HG03060 (cell line): ENCODE results near the gene PTMA.
A peak's percentile ranks its signal among the peaks of the same experiment; 100 is the strongest.
"Not testable (repeated sequence)": the region's sequence is repeated elsewhere in the genome, so short reads cannot be mapped to it uniquely, and the experiment has no call there.

Experiments
- ATAC-seq: cut with Tn5 transposase; IDR thresholded peaks from one replicate; pipeline ENCODE4 v1.9.1; 2021; ENCODE audit warnings: low read depth, moderate number of reproducible peaks; ENCODE audit not compliant: unreplicated experiment

Gene PTMA, protein sequence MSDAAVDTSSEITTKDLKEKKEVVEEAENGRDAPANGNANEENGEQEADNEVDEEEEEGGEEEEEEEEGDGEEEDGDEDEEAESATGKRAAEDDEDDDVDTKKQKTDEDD

DNA sequence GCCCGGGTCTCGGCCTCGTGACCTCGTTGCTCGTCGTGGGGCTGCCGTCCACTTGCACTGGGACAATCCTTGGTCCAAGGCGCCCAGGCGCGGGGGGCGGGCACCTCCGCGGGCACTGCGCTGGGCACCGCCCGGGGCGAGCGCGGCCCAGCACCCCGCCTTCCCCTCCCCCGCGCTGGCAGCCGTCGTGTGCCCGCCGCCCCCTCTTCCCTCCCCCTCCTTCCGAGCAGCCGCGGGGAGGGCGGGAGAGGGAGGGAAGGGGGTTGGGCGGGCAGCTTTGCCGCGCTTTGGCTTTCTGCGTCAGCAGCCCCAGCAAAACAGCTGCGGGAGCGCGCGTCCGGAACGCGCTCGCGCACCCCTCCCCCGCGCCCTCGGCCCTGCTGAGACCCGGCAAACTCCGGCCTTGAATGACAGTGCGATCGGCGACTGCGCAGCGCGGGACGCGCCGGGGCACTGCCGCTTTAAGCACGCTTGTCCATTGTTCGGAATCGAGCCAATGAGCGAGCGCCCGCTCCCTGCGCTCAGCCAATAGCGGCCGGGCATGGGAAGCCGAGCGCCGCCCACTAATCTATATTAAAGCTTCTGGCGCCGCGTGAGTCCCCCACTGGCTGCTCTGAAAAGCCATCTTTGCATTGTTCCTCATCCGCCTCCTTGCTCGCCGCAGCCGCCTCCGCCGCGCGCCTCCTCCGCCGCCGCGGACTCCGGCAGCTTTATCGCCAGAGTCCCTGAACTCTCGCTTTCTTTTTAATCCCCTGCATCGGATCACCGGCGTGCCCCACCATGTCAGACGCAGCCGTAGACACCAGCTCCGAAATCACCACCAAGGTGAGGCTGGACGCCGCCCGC lies at the start of gene PTMA:
TSS of gene PTMA (plus strand) at position 599 of the 846 bp plus-strand sequence. CDS start at position 781, 182 bp downstream.
- peak; percentile 37 for ATAC-seq

DNA sequence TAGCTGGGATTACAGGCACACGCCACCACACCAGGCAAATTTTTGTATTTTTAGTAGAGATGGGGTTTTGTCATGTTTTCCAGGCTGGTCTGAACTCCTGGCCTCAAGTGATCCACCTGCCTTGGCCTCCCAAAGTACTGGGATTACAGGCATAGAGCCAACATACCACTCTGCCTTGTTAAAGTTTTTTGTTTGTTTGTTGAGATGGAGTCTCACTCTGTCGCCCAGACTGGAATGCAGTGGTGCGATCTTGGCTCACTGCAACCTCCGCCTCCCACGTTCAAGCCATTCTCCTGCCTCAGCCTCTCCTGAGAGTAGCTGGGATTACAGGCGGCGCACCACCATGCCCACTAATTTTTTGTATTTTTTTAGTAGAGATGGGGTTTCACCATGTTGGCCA lies 48.3 kb upstream of the PTMA start:
- ATAC-seq = not testable (repeated sequence)

DNA sequence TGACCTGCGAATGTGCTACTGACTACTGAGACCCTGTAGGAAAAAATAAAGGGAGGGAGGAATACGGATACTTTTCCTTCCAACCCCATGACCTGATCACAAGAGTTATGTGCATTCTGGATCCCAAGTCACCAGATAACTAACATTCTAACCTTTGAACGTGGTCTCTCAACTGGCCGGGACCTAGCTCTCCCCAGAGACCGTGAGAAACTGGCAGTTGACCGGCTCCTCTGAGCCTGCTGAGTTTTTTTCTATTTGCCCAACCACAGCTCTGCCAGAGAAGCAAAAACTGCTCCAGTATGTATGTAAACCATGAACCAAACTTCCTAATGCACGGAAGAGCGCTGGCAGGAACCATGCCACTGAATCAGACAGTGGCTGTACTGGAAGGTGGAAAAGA lies 47.5 kb upstream of the PTMA start:
- no peak for ATAC-seq

DNA sequence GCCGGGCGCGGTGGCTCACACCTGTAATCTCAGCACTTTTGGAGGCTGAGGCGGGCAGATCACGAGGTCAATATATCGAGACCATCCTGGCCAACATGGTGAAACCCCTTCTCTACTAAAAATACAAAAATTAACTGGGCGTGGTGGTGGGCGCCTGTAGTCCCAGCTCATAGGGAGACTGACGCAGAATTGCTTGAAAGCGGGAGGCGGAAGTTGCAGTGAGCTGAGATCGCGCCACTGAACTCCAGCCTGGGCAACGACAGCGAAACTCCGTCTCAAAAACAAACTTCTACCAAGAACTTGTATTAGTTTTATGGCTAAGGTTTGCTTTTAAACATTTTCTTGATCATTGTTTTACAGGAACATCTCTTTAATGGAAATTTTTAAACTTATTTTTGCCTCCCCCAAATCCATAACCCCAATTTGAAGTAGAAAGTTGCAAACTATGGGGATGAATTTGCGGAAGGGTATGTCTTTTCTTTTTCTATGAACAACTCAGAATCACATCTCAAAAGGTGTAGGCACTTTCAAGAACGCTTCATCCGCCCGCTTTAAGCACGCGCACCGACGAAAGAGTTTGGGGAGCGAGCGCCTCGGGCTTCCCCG lies 46.8 kb upstream of the PTMA start:
- ATAC-seq = no peak

DNA sequence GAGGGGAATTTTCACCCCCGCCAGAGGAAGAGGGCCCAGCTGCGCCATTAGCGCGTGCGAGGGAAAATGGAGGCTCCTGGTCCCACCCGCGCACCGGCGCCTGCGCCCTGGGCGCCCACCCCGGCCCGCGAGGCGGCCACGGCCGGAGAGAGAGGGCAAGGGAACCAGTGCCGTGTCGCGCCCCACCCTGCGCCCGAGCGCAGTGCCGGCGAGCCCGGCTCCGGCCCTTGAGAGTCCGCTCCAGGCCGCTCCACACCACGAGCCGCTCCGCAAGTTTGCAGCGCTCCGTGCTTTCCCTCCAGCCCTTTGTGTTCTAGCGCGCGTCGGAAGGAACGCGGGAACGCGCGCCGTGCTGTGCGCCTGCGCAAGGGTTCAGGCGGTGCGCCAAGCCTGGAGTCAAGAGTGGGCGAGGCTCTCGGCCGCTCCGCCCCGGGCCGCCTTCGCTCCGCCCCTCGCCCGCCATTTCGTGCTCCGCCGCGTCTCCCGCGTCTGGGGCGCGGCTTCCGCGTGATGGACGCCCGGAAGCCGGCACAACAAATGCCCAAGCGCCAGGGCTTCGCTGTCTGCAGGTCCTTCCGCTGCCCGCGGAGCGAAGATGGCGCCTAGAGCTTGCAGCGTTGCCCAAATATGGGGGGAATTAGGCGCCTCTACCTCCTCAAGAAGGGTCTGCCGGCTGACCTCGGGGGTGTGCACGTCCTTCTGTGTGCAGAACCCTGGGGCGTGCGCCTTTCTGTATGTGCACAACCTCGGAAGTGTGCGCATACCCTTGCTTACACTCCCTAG lies 46.1 kb upstream of the PTMA start:
- ATAC-seq = peak; percentile 74

DNA sequence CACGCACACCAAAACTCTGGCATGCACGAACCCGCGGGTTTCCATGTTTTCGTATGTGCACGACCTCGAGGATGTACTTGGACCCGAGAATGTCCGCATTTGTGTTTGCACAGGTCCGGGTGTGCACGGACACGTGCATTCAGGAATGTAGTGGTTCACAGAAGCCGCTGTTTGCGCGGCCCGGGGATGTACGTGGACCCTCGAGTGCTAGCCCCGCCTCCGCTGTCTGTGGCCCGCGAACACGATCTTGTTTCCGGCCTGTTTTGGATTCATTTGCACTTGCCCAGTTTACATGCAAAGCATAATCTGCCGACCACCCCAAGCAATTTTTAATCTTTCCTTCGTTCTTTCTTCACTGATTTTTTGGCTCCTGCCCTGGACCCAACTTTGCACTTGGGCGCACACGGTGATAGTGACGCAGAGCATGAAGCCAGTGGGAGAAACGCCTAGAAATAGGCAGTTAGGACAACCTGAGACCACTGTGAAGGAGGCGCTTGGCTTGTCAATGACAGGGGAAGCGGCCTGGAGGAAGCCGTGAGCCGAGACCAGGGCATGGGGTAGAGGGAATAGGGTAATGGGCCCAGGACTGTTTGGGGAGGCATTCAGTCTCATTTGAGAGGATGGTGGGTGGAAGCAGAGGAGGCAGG lies 45.4 kb upstream of the PTMA start:
- no peak for ATAC-seq

DNA sequence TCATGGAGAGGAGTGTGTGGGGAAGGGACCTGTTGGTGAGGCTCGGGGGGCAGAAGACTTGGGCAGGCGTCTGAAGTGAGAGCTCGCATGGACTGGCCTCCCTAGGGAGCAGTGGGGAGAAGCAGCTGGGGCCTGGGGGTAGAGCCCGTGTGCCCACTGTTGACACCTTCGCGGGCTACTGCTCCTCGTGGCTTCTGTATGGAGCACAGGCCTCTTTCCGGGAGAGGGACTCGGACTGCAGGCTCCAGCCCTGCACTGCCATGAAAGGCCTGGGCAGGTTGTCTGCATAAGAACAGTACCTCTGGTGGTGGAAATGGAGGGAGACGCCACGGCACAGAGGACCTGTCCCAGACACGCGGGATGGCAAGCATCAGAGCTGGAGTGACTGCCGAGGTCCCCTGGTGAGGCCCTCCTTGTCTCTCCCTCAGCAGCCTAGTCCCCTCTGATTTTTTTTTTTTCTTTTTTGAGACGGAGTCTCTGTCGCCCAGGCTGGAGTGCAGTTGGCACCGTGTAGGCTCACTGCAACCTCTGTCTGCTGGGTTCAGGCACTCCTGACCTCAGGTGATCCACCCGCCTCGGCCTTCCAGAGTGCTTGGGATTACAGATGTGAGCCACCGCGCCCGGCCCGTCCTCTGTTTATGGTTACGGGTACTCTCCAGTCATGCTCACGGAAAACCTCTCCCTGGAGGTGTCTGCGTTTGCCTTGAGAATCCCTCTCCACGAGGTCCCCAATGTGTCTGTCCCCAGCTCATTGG lies 44.7 kb upstream of the PTMA start:
- no peak for ATAC-seq

DNA sequence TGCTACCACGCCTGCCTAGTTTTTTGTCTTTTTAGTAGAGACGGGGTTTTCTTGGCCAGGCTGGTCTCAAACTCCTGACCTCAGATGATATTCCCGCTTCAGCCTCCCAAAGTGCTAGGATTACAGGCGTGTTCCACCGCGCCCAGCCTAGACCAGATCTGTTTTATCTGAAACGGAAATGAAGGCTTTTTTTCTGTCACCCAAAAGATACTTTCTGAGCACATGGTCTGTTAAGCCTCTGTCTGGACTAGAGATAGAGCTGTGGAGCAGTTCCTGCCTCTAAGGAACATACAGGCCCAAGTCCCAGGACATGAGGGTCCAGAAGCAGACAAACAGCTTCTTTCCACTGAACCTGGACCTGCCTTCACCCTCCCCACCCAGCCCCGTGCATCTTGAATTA lies 43.6 kb upstream of the PTMA start:
- no peak for ATAC-seq

DNA sequence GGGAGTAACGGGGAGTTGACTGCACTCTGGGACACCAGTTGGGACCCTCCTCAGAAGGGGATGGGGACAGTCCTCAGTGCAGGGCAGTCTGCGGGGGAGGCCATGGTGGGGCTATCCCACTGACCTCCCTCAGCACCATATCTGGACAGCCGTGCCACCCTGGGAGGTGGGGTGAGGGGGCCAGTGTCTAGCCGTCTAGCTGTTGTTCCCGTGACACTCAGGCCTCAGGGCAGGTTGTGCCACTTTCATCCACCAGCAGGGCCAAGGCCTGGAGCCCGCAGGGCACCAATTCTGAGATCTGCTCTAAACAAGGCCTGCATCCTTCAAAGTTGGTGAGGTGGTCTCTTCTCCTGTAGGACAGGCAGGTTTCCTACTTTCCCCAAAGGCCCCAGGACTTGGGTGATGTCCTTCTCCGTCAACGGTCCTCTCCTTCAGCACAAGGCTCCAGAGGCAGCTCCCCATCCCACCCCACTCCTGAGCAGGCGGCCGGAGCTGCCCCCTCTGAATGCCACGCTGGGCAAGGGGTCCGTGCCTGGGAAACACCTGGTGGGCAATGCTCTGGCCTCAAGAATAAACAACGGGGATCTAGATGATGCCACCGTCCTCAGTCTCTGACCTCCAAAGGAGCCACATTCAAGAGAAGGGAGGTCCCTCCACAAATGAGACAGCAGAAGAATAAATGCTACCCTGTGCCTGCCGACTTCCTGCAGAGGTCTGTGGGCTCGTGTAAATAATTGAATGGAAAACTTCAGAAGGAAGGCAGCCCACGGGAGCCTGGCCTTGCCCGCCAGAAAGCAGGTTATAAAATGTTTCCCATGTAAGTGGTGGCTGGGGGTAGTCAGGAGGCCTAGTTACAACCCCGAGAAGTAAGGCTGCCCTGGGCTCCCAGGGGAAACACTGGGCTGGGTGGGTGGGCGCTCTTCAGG lies 42.8 kb upstream of the PTMA start:
- no peak for ATAC-seq

DNA sequence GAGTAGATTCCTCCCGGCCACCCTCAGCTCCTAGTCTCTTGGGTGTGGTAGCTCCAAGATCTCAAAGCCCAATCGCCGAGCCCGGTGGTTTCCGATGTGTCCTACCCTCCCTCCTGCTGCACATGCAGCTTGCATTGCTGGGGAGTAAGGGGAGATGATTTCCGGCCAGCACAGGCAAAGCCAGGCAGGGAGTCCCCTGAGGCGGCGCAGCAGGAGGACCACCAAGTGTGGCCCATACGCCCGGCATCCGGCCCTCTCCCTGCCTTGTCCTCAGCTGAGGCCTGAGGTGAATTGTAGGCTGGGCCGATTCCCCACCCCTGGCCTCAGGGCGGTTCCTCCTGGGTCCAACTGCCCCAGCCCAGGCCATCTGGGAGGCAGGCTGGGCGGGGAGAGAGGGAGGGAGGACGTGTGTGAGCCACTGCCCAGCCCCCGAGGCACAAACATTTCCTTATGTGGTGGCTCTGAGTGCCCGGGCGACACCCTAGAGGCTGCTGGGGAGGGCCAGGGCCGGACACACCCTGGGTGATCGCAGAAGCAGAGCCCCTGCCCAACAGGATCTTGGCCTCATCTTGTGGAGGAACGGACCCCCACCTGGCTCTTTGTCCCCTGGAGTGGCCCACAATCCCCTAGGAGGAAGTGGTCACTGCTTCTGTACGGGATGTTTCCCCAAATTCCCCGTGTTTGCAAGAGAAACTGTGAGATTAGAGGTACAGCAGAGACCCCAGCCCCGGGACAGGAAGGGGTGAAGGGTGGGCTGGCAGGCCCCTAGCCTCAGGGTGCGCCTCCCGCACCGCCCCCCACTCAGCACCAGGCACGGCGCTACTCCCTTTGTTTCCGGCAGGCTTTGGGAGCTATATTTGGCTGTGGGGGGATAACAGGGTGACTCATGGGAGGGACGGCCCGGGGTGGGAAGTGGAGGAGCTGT lies 41.9 kb upstream of the PTMA start:
- no peak for ATAC-seq

DNA sequence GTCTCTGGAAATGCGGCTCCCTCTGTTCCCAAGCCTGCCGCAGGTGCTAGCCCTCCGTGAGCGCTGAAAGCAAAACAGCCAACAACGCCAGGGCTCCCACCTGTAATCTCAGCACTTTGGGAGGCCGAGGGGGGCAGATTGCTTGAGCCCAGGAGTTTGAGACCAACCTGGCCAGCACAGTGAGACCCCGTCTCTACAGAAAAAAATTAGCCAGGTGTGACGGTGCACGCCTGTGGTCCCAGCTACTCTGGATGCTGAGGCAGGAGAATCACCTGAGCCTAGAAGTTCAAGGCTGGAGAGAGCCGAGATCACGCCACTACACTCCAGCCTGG lies 41.3 kb upstream of the PTMA start:
- no peak for ATAC-seq

DNA sequence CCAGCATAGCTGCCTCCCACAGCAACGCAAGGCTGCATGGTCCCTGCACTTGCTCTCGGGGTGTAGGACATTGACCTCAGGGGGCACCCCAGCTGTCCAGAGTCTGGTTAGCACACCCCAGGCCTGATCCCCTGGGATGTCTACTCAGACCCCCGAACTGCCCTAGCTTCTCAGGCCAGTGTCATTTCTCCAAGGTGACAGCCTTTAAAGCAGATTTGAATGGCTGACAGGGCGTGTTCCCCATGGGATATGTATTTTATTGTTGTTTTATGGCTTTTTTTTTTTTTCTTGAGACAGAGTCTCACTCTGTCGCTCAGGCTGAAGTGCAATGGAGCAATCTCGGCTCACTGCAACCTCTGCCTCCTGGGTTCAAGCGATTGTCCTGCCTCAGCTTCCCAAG lies 40.8 kb upstream of the PTMA start:
- ATAC-seq = no peak

DNA sequence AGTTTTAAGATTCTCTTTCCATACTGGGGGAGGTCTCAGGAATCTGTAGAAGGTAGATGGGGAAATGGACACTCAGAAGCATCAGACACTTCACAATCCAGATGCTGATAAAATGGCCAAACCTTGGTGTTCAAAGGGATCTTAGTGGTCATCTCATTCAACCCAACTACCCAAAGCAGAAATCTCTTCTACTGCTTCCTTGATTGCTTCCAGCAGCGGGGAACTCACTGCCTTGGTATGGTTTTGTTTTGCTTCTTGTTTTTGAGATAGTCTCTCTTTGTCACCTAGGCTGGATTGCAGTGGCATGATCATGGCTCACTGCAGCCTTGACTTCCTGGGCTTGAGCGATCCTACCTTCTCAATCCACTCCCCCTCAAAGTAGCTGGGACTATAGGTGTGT lies 39.3 kb upstream of the PTMA start:
- ATAC-seq = no peak

DNA sequence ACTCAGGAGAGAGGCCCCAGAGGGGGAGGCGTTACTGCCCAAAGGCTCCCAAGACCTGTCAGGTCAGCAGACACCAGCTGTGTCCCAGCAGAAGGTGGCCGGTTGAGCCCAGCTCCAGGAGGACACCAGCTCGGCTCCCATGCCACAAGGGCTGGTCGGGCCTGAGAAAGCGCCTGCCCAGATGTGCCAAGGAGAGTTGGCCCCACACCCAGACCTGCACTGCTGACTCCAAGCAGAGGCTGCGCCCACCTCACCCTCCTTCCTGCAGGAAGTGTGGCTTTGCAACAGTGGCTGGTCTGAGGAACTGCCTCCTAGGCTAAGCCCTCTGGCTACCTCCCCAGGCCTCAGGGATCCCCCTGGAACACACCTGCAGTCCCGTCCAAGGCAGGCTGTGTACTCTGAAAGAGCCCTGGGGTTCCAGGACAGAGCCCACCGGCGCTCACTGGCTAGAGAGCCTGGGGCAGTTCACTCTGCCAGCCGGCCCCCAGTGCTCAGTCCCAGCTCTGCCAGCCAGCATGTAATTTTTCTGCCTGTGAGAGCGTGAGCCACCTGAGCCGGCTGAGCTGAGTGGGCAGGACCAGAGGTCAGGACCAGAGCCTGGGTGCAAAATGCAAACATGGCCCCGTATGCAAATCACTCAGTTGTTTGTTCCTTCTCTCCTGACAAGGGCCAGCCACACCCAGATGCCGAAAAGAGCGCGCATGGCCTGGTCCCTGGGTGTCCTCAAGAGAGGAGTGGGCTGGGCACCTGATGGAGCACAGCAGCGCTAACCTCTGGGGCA lies 36.9 kb upstream of the PTMA start:
- no peak for ATAC-seq

DNA sequence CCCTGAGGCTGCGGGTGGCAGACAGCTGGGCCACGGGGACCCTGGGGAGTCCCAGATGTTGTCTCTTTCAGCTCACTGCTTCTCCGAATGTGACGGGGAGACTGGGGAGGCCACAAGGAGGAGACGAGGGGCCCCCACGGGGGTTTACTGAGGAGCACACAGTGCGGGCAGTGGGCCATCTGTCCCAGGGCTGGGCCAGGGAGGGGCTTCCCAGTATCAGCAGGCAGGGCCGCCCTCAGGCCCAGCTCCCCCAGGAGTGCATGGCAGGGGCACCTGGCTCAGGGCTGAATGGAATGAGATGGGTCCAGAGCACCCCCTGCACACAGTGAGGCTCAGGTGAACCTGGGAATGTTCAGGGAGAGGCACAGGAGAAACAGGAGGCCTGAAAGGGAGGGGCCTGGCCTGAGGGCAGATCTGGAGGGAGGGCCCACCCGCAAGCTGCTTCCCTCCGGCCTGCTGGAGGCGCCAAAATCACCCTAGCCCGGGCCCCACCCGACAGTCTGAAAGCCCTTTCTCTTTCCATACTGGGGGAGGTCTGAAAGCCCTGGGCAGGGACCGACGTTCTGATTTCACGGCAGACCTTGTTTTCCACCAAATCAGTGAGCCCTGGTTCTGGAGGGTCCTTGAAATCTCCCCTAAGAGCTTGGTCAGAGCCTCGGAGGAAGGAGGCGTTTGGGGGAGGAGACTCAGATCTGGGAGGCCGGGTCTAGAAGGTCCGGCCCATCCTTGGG lies 35.5 kb upstream of the PTMA start:
- ATAC-seq = peak; percentile 39

DNA sequence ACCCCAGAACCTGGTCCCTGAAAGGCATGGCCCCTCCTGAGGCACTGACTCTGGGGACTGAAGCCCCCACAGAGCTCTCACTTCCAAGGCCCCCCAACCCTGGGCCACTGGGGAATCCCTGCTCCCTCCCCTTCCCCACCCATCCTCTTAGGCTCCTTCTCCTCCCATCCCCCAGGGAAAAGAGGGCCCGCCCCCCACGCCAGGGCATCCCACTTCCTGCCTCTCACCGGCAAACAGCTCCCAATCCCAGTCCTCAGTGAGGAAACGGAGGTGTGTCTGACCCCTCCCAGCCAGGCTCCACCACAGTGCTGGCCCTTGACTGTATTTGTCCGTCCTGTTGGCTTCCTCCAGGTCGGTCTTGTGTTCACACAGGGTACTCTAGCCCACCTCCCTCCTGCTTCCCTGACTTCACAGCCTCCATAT lies 35.0 kb upstream of the PTMA start:
- ATAC-seq = no peak
